Fibroblast of skin of abdomen (primary cell): ENCODE results near the gene PKIG.
"Not testable (repeated sequence)": the region's sequence is repeated elsewhere in the genome, so short reads cannot be mapped to it uniquely, and the experiment has no call there.

ENCODE experiments used
- DNase-seq: peaks from one replicate; pipeline ENCODE4 v3.0.0-alpha.2; 2013

The PKIG gene

GRCh38 chr20:44643596-44644229 lies 61.3 kb downstream of the PKIG start:
- peak; percentile 72 for DNase-seq

GRCh38 chr20:44644230-44644617 lies 61.8 kb downstream of the PKIG start:
- DNase-seq, result no peak

GRCh38 chr20:44644667-44645131 lies 62.3 kb downstream of the PKIG start:
- DNase-seq, result no peak

- DNase-seq, result peak; percentile 38
These were observed 63.8 kb downstream of the PKIG start for GRCh38 chr20:44646023-44646640.

- peak; percentile 51 for DNase-seq
These were observed 64.4 kb downstream of the PKIG start for GRCh38 chr20:44646641-44647274.

GRCh38 chr20:44648068-44648467 lies 65.7 kb downstream of the PKIG start:
- no peak for DNase-seq

GRCh38 chr20:44648579-44648978 lies 66.2 kb downstream of the PKIG start:
- DNase-seq, result no peak

GRCh38 chr20:44649126-44649525 lies 66.7 kb downstream of the PKIG start:
- no peak for DNase-seq

- no peak for DNase-seq
These were observed 67.6 kb downstream of the PKIG start for GRCh38 chr20:44649976-44650375.

- no peak for DNase-seq
These were observed 68.5 kb downstream of the PKIG start for GRCh38 chr20:44650771-44651433.

GRCh38 chr20:44651434-44651683 lies 69.0 kb downstream of the PKIG start:
- no peak for DNase-seq

GRCh38 chr20:44651684-44652423 lies 69.5 kb downstream of the PKIG start, which contains the start of gene ADA:
ADA (minus strand) TSS chr20:44651699; CDS start chr20:44651607, 92 bp downstream.
- peak; percentile 42 for DNase-seq

- DNase-seq, result no peak
These were observed 71.2 kb downstream of the PKIG start for GRCh38 chr20:44653546-44653945.

- DNase-seq, result not testable (repeated sequence)
These were observed 71.8 kb downstream of the PKIG start for GRCh38 chr20:44654210-44654609.

GRCh38 chr20:44656448-44656847 lies 74.1 kb downstream of the PKIG start:
- DNase-seq, result no peak

- no peak for DNase-seq
These were observed 75.5 kb downstream of the PKIG start for GRCh38 chr20:44657875-44658274.

- DNase-seq, result no peak
These were observed 76.4 kb downstream of the PKIG start for GRCh38 chr20:44658810-44659209.

GRCh38 chr20:44659931-44660330 lies 77.6 kb downstream of the PKIG start:
- DNase-seq, result no peak

GRCh38 chr20:44660581-44660980 lies 78.2 kb downstream of the PKIG start:
- DNase-seq, result no peak

GRCh38 chr20:44662261-44662660 lies 79.9 kb downstream of the PKIG start:
- DNase-seq, result no peak

GRCh38 chr20:44664131-44664530 lies 81.8 kb downstream of the PKIG start:
- no peak for DNase-seq

- no peak for DNase-seq
These were observed 83.7 kb downstream of the PKIG start for GRCh38 chr20:44666066-44666465.
